ENCODE results near the gene CPS1.

DNA sequence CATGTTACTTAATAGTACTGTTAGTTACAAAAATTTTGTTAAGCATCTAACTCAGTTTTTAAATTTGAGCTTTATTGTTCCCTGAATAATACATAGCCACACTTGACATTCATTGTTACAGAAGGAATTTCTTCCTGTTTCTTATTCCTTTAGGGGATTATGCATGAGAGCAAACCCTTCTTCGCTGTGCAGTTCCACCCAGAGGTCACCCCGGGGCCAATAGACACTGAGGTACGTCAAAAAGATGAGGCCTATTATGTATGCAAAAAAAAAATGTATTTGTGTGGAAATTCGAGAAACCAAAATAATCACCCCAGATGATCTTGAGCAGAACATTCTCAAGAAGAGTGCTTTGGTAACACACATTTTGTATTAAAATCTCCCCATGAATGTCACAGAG is 36.3 kb downstream of the CPS1 start:
- no peak for TF ChIP-seq CTCF (IDR thresholded peaks at IDR 0.05)
- TF ChIP-seq, protein P1, sequence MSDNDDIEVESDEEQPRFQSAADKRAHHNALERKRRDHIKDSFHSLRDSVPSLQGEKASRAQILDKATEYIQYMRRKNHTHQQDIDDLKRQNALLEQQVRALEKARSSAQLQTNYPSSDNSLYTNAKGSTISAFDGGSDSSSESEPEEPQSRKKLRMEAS (CRISPR knock-in tag; IDR thresholded peaks at IDR 0.05): no peak
- TF ChIP-seq FOXP1 (CRISPR knock-in tag; IDR thresholded peaks at IDR 0.05; ENCODE audit: borderline replicate concordance): no peak
- TF ChIP-seq ZNF425 (CRISPR knock-in tag; conservative IDR thresholded peaks at IDR 0.05): no peak
- TF ChIP-seq ETV6 (CRISPR knock-in tag; IDR thresholded peaks at IDR 0.05): no peak
